ENCODE results near the gene SLC26A3.

SLC26A3 gene

GRCh38 chr7:107815254-107815882, 12.3 kb upstream of the SLC26A3 start:
- no peak for DNase-seq

GRCh38 chr7:107813524-107813923, 10.5 kb upstream of the SLC26A3 start:
- DNase-seq = no peak

- DNase-seq = no peak
These were observed 8.9 kb upstream of the SLC26A3 start for GRCh38 chr7:107811934-107812333.

GRCh38 chr7:107810626-107811025, 7.6 kb upstream of the SLC26A3 start:
- no peak for DNase-seq

GRCh38 chr7:107809179-107809578, 6.2 kb upstream of the SLC26A3 start:
- DNase-seq = no peak

- no peak for DNase-seq
These were observed 3.3 kb downstream of the SLC26A3 start for GRCh38 chr7:107799647-107800264.

GRCh38 chr7:107792364-107792763, 10.7 kb downstream of the SLC26A3 start:
- no peak for DNase-seq

GRCh38 chr7:107789647-107790046, 13.4 kb downstream of the SLC26A3 start:
- no peak for DNase-seq

GRCh38 chr7:107788662-107789061, 14.4 kb downstream of the SLC26A3 start:
- DNase-seq = no peak

GRCh38 chr7:107788216-107788615, 14.8 kb downstream of the SLC26A3 start:
- DNase-seq = no peak

- DNase-seq = no peak
These were observed 17.1 kb downstream of the SLC26A3 start for GRCh38 chr7:107785926-107786325.

GRCh38 chr7:107785170-107785569, 17.9 kb downstream of the SLC26A3 start:
- no peak for DNase-seq

- DNase-seq = no peak
These were observed 19.4 kb downstream of the SLC26A3 start for GRCh38 chr7:107783648-107784047.

- no peak for DNase-seq
These were observed 20.6 kb downstream of the SLC26A3 start for GRCh38 chr7:107782374-107782773.

- DNase-seq = no peak
These were observed 23.4 kb downstream of the SLC26A3 start for GRCh38 chr7:107779647-107780099.

GRCh38 chr7:107778283-107778682, 24.7 kb downstream of the SLC26A3 start:
- DNase-seq = no peak

- no peak for DNase-seq
These were observed 25.3 kb downstream of the SLC26A3 start for GRCh38 chr7:107777702-107778101.

- no peak for DNase-seq
These were observed 30.0 kb downstream of the SLC26A3 start for GRCh38 chr7:107773027-107773426.

GRCh38 chr7:107768263-107768662, 34.8 kb downstream of the SLC26A3 start:
- no peak for DNase-seq

- DNase-seq = no peak
These were observed 35.6 kb downstream of the SLC26A3 start for GRCh38 chr7:107767391-107767790.

- no peak for DNase-seq
These were observed 44.4 kb downstream of the SLC26A3 start for GRCh38 chr7:107758667-107759066.

- no peak for DNase-seq
These were observed 48.4 kb downstream of the SLC26A3 start for GRCh38 chr7:107754642-107755041.

- no peak for DNase-seq
These were observed 51.9 kb downstream of the SLC26A3 start for GRCh38 chr7:107751113-107751512.

GRCh38 chr7:107746006-107746405, 57.0 kb downstream of the SLC26A3 start:
- DNase-seq = no peak
